Measurements from ENCODE around the gene FAHD2A. TPM values are rescaled to one million over a fixed set of nuclear protein-coding genes. Genes with fewer than 3 reads are reported as not detected.
"Not testable (repeated sequence)": the region's sequence is repeated elsewhere in the genome, so short reads cannot be mapped to it uniquely, and the experiment has no call there.

The FAHD2A gene
- total RNA-seq, 2 donors from 2014 or later: 31.0 to 39.8 TPM

- Mint-ChIP-seq H3K36me3 (no peaks in the 10 kb centered on the region), H3K27ac (no peak overlapping the region), H3K9me3 (no peaks in the 10 kb centered on the region)
- DNase-seq (ENCODE audit: low spot score in 2 of 2) (no peak), ATAC-seq (no peak)
Measured at GRCh38 chr2:95372845-95373244, 29.7 kb upstream of the FAHD2A start.

DNA sequence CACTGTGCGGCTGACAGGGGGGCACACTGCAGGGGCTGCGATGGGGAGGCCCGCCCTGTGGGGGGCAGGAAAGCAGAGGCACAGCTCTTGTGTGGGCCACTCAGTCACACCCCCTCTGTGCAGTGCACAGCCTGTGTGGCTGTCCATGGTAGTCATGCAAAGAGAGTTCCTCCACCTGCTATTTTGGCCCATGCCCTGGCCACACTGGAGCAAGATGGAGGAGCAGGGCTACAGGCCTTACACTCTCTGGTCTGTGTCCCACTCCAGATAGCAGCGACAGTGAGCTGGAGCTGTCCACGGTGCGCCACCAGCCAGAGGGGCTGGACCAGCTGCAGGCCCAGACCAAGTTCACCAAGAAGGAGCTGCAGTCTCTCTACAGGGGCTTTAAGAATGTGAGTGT is 28.5 kb upstream of the FAHD2A start:
- Mint-ChIP-seq H3K27ac (no peak overlapping the region), H3K36me3 (no peaks in the 10 kb centered on the region), H3K9me3 (no peaks in the 10 kb centered on the region)
- no peak for ATAC-seq
- no peak for DNase-seq (ENCODE audit: low spot score in 2 of 2)

- H3K9me3 Mint-ChIP-seq: no peaks in the 10 kb centered on the region
- no peak for ATAC-seq
Measured at GRCh38 chr2:95374451-95374920, 28.0 kb upstream of the FAHD2A start.

DNA sequence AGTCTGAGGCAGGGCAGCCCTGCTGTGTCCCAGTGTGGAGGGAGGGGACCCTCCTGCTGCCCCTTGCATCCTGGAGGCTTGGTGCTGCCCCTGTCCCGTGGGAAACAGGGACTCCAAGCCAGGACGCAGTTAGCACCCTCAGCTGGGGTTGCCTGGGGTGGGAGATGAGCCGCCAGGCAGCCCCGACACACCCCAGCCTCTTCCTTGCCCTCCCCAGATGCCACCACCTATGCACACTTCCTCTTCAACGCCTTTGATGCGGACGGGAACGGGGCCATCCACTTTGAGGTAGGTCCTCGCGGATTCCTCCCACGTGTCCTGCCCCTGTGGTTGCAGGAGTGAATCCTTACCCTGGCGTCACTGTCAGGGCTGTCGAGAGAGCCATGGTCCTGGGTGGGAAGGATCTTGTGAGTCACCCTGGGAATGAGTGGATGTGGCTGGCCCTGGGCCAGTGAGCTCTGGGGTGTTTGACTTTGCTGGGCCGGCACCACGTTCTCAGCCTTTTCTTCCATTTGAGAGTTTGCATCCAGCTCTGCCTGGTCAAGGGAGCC is 27.5 kb upstream of the FAHD2A start:
- H3K27ac Mint-ChIP-seq: no peak overlapping the region
- no peak for ATAC-seq
- no peaks in the 10 kb centered on the region for H3K36me3 Mint-ChIP-seq
- DNase-seq (ENCODE audit: low spot score in 2 of 2): no peak
- H3K9me3 Mint-ChIP-seq: no peaks in the 10 kb centered on the region

More at GRCh38 chr2:95374451-95374920, 28.0 kb upstream of the FAHD2A start:
- Mint-ChIP-seq H3K36me3 (no peaks in the 10 kb centered on the region), H3K27ac (no peak overlapping the region)
- DNase-seq (ENCODE audit: low spot score in 2 of 2): no peak

DNA sequence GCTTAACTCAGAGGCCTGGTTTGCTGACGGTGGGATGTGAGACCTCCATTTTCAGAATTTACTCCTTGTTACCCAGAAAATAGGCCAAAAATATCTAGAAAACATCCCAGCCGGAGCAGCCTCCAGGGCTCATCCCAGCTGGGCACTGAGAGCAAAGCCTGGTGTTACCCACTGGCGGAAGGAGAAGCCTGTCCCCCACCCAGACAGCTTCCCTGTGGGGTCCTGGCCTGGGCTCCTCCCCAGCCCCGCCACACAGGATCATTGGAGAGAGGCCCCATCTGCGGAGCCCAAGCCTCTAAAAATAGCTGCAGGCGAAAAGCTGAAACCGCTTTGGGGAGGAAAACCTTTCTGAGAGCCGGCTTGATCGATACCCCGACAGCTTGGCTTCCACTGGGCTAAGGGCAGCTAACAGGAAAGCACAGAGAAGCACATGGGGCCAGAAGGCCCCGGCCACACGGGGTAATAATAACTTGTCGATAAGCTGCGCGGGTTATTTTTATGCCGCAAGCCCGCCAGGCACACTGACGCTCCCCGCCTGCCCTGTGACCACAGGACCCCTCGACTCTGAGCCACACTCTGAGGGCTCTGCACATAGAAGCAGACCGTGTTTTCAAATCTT is 26.9 kb upstream of the FAHD2A start:
- H3K27ac Mint-ChIP-seq: no peak overlapping the region
- no peaks in the 10 kb centered on the region for H3K36me3 Mint-ChIP-seq
- DNase-seq (ENCODE audit: low spot score in 2 of 2) (no peak), ATAC-seq (no peak)
- no peaks in the 10 kb centered on the region for H3K9me3 Mint-ChIP-seq

GRCh38 chr2:95376311-95377215 is 25.9 kb upstream of the FAHD2A start:
- DNase-seq (ENCODE audit: low spot score in 2 of 2): no peak
- no peaks in the 10 kb centered on the region for H3K9me3 Mint-ChIP-seq
- no peak for ATAC-seq
- H3K36me3 Mint-ChIP-seq: no peaks in the 10 kb centered on the region
- no peak overlapping the region for H3K27ac Mint-ChIP-seq

- Mint-ChIP-seq H3K9me3 (no peaks in the 10 kb centered on the region), H3K27ac (no peak overlapping the region), H3K36me3 (no peaks in the 10 kb centered on the region)
- DNase-seq (ENCODE audit: low spot score in 2 of 2): no peak
- ATAC-seq: no peak
Measured at GRCh38 chr2:95377216-95378123, 25.0 kb upstream of the FAHD2A start.

DNA sequence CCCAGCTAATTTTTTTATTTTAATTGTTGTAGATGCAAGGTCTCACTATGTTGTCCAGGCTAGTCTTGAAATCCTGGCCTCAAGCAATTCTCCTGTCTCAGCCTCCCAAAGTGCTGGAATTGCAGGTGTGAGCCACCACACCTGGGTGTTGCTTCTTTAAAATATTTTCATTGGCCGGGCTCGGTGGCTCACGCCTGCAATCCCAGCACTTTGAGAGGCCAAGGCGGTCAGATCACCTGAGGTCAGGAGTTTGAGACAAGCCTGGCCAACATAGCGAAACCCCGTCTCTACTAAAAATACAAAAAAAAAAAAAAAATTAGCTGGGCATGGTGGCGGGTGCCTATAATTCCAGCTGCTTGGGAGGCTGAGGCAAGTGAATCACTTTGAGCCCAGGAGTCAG is 24.2 kb upstream of the FAHD2A start:
- H3K36me3 Mint-ChIP-seq; H3K27ac Mint-ChIP-seq; ATAC-seq; H3K9me3 Mint-ChIP-seq; DNase-seq (ENCODE audit: low spot score in 2 of 2): not testable (repeated sequence)

DNA sequence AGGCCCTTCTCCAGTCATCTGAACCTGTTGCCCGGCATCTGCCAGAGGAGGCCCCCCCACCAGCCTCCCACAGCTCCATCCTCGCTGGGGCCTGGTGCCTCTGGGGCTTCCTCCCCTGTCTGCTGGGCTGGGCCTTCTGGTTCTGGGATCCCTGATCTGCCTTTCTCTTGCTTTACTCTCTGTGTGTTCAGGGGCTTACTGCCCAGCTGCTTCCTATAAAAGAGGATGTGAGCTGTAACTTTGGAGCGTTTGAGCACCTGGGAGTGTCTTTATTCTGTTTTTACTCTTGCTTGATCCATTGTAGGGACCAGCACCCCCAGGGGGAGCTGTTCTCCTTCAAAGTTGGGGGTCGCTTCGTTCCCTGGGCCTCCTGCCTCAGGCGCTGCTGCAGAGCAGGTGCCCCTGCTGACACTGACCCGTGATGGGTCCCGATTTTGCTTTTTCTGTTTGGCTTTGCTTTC is 23.1 kb upstream of the FAHD2A start:
- Mint-ChIP-seq H3K36me3 (no peaks in the 10 kb centered on the region), H3K27ac (peak overlapping the region in 1 of 2 donors; percentile 58), H3K9me3 (no peaks in the 10 kb centered on the region)
- DNase-seq (ENCODE audit: low spot score in 2 of 2) (no peak), ATAC-seq (no peak)

GRCh38 chr2:95380280-95380679 is 22.2 kb upstream of the FAHD2A start:
- Mint-ChIP-seq H3K27ac (no peak overlapping the region), H3K9me3 (no peaks in the 10 kb centered on the region), H3K36me3 (no peaks in the 10 kb centered on the region)
- DNase-seq (ENCODE audit: low spot score in 2 of 2) (no peak), ATAC-seq (no peak)

- Mint-ChIP-seq H3K9me3 (no peaks in the 10 kb centered on the region), H3K36me3 (no peaks in the 10 kb centered on the region), H3K27ac (no peak overlapping the region)
- no peak for DNase-seq (ENCODE audit: low spot score in 2 of 2)
- ATAC-seq: no peak
Measured at GRCh38 chr2:95380731-95381130, 21.8 kb upstream of the FAHD2A start.

DNA sequence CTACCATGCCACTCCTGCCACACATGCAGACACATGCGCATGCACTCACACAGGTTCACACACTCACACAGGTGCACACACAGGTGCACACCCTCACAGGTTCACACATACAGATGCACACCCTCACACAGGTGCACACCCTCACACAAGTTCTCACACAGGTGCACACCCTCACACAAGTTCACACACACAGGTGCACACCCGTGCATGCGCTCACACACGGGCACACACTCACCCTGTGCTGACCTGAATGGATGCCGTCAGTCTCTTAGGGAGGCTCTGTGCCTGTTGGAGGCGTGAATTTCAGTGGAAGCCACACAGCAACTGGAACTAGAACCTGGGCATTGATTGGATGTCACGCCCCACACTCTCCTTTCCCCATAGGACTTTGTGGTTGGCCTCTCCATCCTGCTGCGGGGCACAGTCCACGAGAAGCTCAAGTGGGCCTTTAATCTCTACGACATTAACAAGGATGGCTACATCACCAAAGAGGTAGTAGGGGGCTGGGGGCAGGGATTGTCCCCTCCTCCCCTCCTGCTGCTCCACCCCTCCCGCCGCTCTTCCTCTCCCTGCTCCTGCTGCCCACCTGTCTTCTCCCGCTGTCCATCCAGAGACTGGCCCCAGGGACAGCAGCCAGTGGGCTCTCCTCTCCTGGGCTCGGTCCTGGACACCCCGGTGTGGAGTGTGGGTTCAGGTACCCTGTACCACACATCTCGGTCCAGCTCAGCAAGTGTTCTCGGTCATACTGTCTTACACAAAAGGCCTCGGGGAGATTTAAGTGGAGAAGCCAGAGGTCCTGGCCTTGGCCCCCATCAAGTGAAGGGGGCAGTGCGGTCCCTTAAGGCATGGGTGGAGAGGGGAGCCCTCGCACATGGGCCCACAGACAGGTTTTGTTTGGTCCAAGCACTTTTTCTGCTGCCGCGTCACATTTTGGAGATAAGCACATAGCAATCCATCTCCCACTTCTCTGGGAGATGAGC is 21.0 kb upstream of the FAHD2A start:
- no peak for DNase-seq (ENCODE audit: low spot score in 2 of 2)
- Mint-ChIP-seq H3K9me3 (no peaks in the 10 kb centered on the region), H3K36me3 (no peaks in the 10 kb centered on the region), H3K27ac (no peak overlapping the region)
- ATAC-seq: no peak

- Mint-ChIP-seq H3K9me3 (no peaks in the 10 kb centered on the region), H3K27ac (no peak overlapping the region), H3K36me3 (no peaks in the 10 kb centered on the region)
- ATAC-seq (no peak), DNase-seq (ENCODE audit: low spot score in 2 of 2) (no peak)
Measured at GRCh38 chr2:95382192-95382591, 20.3 kb upstream of the FAHD2A start.

DNA sequence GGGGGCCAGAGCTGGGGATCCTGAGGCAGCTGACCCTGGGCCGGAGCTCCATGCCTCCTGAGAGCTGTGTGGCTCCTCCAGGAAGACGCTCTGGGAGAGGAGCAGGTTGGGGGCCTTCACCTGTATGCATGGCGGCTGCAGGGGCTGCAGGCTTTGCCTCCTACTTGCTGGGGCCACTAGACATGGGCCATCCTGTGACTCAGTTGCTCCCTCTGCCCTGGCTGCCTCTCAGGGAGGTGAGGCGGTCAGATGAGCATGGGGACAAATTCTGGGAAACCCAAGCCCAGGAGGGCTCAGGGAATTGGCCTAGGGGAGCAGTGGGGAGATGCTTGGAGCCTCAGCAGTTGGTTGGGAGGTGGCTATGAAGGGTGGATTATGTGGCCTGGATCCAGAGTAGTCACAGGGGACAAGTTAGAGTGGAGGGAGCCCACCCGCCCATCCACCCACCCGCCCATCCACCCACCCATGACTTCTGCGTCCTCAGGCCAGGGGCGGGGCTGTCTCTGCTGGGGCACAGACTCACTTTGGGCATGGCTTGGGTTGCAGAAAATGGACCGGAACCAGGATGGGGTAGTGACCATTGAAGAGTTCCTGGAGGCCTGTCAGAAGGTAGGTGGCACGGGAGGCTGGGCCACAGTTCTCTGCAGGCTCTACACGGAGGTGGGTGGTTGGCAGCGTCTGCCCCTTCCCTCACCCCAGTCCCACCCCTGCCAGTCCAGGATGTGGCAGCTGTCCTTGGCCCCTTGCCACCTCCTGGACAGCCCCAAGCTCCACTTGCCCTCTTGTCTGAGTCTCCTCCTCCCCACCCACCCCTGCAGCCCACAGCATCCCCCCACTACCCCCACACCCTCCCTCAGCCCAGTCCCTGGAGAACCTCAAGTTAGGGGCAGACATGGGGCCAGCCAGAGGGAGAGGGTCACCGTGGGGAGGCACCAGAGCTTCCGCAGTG is 19.5 kb upstream of the FAHD2A start:
- no peak overlapping the region for H3K27ac Mint-ChIP-seq
- no peaks in the 10 kb centered on the region for H3K36me3 Mint-ChIP-seq
- H3K9me3 Mint-ChIP-seq: no peaks in the 10 kb centered on the region
- ATAC-seq (no peak), DNase-seq (ENCODE audit: low spot score in 2 of 2) (no peak)

DNA sequence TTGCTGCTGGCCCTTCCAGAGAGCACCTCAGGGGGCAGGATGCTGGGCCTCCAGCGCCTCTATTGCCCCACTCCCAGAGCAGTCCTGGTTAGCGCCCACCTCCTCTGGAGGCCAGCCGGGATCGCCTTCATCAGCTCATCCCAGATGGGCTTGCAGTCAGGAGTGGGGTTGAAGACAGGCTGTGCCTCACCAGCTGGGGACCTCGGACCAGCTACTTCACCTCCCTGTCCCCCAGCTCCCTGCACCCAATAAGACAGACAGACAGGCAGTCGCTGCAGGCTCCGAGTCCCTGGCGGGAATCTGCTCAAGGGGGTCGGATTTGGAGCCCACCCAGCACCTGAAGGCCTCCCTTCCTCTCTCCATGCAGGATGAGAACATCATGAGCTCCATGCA is 18.9 kb upstream of the FAHD2A start:
- Mint-ChIP-seq H3K27ac (no peak overlapping the region), H3K36me3 (no peaks in the 10 kb centered on the region), H3K9me3 (no peaks in the 10 kb centered on the region)
- ATAC-seq (no peak), DNase-seq (ENCODE audit: low spot score in 2 of 2) (no peak)
